K562 (cell line): Measurements from ENCODE around the gene ASAH2B. TPM values are rescaled to one million over a fixed set of nuclear protein-coding genes. Genes with fewer than 3 reads are reported as not detected.
A peak's percentile ranks its signal among the peaks of the same experiment; 100 is the strongest.

Source experiments
- CREB1 ChIP-seq, 2 experiments: sonication (generic) in 1 of 2; formaldehyde crosslinking in 1 of 2; IDR thresholded peaks; 2 replicates each; pipeline versions ENCODE4 v1.6.1 to v1.8.0; 2012 to 2022; ENCODE audit warnings: inconsistent platforms in 1 of 2, mild to moderate bottlenecking in 1 of 2, missing genetic modification reagents in 1 of 2, moderate library complexity in 1 of 2
- DACH1 ChIP-seq: fragments of 450-650 bp; IDR thresholded peaks from 2 replicates; pipeline ENCODE4 v1.6.1; 2018; ENCODE audit not compliant: partially characterized antibody
- GATAD2B ChIP-seq: fragments of 450-650 bp; IDR thresholded peaks from 2 replicates; pipeline ENCODE4 v1.6.1; 2017; ENCODE audit warnings: mild to moderate bottlenecking, borderline replicate concordance
- NFIC ChIP-seq: fragments of 450-650 bp; IDR thresholded peaks from 2 replicates; pipeline ENCODE4 v1.6.1; 2017; ENCODE audit warnings: mild to moderate bottlenecking, inconsistent platforms
- NFIX ChIP-seq: fragments of 250-450 bp; sonication (Bioruptor Pico); IDR thresholded peaks from 2 replicates; pipeline ENCODE4 v1.4.0; 2020; ENCODE audit warnings: low read depth, mild to moderate bottlenecking, moderate library complexity
- NRF1 ChIP-seq, 2 experiments: fragments of 450-650 bp; IDR thresholded peaks in 1 of 2; conservative IDR thresholded peaks in 1 of 2; 2 replicates each; pipeline ENCODE4 v1.6.1; 2014; ENCODE audit warnings: mild to moderate bottlenecking in 2 of 2
- RAD21 ChIP-seq, 2 experiments: fragments of 250-450 bp in 1 of 2; fragments of 450-650 bp in 1 of 2; sonication (Bioruptor Pico) in 1 of 2; formaldehyde crosslinking in 1 of 2; IDR thresholded peaks in 1 of 2; conservative IDR thresholded peaks in 1 of 2; 2 replicates each; pipeline versions ENCODE4 v1.4.0 to v1.8.0; 2020 to 2022; ENCODE audit warnings: mild to moderate bottlenecking in 2 of 2, moderate library complexity in 1 of 2
- SAP30 ChIP-seq: fragments of 200-600 bp; sonication (generic); IDR thresholded peaks from 2 replicates; pipeline ENCODE4 v1.6.1; 2012; ENCODE audit warnings: borderline replicate concordance, low read depth, mild to moderate bottlenecking, moderate library complexity, low read length, control low read depth, inconsistent platforms; ENCODE audit not compliant: insufficient read depth, poor library complexity, severe bottlenecking
- polyA plus RNA-seq, 8 experiments: library from polyadenylated mRNA; depleted of rRNA in 4 of 8; stranded (reverse) in 5 of 8; unstranded in 3 of 8; fragments of >200 nt; fragmentation: Nextera tagmentation in 2 of 8; fragmentation: Illumina TruSeq in 1 of 8; extraction: Ambion mirVana in 2 of 8; extraction: Trizol in 1 of 8; gene quantifications; 2 replicates each; pipeline versions ENCODE4 v1.2.1 to v1.2.3, GENCODE V29; 2011 to 2014; ENCODE audit warnings: inconsistent platforms in 1 of 8, missing spikeins in 1 of 8
- total RNA-seq, 7 experiments: library from RNA; depleted of rRNA in 6 of 7; stranded (reverse); fragments of >200 nt in 6 of 7; fragmentation: Illumina TruSeq in 2 of 7; extraction: Trizol in 2 of 7; gene quantifications; 2 replicates each; pipeline versions ENCODE4 v1.2.1 to v1.2.3, GENCODE V29; 2011 to 2021; ENCODE audit warnings: low replicate concordance in 1 of 7
- TF ChIP-seq, protein P1 (sequence below): sonication (generic); formaldehyde crosslinking; IDR thresholded peaks from 2 replicates; pipeline ENCODE4 v1.8.0; 2023; ENCODE audit warnings: missing genetic modification reagents, mild to moderate bottlenecking, borderline replicate concordance
- TF ChIP-seq, protein P2 (sequence below): fragments of 450-650 bp; formaldehyde crosslinking; IDR thresholded peaks from 2 replicates; pipeline ENCODE4 v1.4.0; 2022; ENCODE audit warnings: missing genetic modification characterization
- TF ChIP-seq, protein P3 (sequence below): fragments of 450-650 bp; IDR thresholded peaks from 2 replicates; pipeline ENCODE4 v1.6.1; 2017; ENCODE audit warnings: antibody characterized with exemption, mild to moderate bottlenecking
- TF ChIP-seq, protein P4 (sequence below): sonication (generic); formaldehyde crosslinking; IDR thresholded peaks from 2 replicates; pipeline ENCODE4 v1.8.0; 2022; ENCODE audit warnings: mild to moderate bottlenecking, missing genetic modification reagents

The ASAH2B gene
- total and polyA plus RNA-seq, 9 of the 15 experiments (the other 6 are each of a cell fraction or from before 2014, with no cell fraction given), result 5.0 to 18.3 (median 14.4) TPM

DNA sequence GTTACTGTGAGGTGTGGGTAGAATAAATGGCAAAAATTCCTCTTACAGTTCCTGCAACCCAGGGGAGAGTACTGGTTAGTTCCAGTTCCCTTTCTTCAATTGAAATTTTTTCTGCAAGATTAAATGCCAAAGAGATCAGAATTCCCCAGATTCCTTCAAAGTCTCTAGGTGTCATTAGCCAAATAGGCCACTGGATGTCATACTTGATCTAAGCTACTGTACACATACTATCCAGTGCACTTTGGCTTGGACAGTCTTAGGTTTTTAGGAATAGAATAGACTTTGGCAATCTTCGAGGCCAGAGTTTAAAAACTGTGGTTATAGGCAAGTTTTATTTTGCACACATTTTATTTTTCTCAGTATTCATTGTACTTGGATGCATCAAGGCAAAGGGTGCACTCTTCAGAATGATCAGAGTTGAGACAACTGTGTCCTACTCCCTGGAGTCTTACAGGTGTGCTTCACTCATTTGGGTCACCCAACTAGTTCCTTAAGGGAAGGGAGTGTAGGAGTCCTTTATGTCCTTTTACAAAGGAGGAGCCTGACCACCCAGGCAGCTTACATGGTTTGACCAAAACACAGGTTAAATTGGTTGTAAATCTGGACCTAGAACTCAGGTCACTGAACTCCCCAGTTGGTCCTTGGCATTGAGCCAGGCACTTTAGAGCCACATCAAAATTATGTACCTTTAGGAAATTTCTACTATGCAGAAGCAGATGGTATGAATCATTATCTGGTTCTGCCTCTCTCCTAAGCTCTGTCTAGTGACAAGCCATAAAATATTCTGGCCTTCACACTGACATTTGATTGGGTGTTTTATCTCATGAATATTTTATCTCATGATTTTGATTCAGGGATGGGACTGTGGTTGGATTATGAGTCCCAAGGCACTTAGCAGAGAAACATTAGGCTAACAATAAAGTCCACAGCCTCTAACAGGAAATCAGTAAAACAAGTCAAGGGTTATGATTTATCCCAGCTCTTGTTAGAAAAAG, 49.5 kb downstream of the ASAH2B start (continued):
- TF ChIP-seq NFIC (peak; percentile 70), DACH1 (no peak), RAD21 (CRISPR knock-in tag; conservative IDR thresholded peaks at IDR 0.05 in 1 of 2, IDR thresholded peaks at IDR 0.05 in 1 of 2) (peak; percentile 68 to 80), NFIX (CRISPR knock-in tag) (peak; percentile 35; the same call in 1 of the 2 replicates), CREB1 (IDR thresholded peaks at IDR 0.05) (no peak), CREB1 (CRISPR knock-in tag; IDR thresholded peaks at IDR 0.05) (no peak), NRF1 (conservative IDR thresholded peaks at IDR 0.05 in 1 of 2, IDR thresholded peaks at IDR 0.05 in 1 of 2) (no peak), SAP30 (no peak), GATAD2B (no peak)
- TF ChIP-seq, protein P1, sequence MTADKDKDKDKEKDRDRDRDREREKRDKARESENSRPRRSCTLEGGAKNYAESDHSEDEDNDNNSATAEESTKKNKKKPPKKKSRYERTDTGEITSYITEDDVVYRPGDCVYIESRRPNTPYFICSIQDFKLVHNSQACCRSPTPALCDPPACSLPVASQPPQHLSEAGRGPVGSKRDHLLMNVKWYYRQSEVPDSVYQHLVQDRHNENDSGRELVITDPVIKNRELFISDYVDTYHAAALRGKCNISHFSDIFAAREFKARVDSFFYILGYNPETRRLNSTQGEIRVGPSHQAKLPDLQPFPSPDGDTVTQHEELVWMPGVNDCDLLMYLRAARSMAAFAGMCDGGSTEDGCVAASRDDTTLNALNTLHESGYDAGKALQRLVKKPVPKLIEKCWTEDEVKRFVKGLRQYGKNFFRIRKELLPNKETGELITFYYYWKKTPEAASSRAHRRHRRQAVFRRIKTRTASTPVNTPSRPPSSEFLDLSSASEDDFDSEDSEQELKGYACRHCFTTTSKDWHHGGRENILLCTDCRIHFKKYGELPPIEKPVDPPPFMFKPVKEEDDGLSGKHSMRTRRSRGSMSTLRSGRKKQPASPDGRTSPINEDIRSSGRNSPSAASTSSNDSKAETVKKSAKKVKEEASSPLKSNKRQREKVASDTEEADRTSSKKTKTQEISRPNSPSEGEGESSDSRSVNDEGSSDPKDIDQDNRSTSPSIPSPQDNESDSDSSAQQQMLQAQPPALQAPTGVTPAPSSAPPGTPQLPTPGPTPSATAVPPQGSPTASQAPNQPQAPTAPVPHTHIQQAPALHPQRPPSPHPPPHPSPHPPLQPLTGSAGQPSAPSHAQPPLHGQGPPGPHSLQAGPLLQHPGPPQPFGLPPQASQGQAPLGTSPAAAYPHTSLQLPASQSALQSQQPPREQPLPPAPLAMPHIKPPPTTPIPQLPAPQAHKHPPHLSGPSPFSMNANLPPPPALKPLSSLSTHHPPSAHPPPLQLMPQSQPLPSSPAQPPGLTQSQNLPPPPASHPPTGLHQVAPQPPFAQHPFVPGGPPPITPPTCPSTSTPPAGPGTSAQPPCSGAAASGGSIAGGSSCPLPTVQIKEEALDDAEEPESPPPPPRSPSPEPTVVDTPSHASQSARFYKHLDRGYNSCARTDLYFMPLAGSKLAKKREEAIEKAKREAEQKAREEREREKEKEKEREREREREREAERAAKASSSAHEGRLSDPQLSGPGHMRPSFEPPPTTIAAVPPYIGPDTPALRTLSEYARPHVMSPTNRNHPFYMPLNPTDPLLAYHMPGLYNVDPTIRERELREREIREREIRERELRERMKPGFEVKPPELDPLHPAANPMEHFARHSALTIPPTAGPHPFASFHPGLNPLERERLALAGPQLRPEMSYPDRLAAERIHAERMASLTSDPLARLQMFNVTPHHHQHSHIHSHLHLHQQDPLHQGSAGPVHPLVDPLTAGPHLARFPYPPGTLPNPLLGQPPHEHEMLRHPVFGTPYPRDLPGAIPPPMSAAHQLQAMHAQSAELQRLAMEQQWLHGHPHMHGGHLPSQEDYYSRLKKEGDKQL (CRISPR knock-in tag), result no peak
- TF ChIP-seq, protein P2, sequence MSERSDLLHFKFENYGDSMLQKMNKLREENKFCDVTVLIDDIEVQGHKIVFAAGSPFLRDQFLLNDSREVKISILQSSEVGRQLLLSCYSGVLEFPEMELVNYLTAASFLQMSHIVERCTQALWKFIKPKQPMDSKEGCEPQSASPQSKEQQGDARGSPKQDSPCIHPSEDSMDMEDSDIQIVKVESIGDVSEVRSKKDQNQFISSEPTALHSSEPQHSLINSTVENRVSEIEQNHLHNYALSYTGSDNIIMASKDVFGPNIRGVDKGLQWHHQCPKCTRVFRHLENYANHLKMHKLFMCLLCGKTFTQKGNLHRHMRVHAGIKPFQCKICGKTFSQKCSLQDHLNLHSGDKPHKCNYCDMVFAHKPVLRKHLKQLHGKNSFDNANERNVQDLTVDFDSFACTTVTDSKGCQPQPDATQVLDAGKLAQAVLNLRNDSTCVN (CRISPR knock-in tag), result no peak
- TF ChIP-seq, protein P3, sequence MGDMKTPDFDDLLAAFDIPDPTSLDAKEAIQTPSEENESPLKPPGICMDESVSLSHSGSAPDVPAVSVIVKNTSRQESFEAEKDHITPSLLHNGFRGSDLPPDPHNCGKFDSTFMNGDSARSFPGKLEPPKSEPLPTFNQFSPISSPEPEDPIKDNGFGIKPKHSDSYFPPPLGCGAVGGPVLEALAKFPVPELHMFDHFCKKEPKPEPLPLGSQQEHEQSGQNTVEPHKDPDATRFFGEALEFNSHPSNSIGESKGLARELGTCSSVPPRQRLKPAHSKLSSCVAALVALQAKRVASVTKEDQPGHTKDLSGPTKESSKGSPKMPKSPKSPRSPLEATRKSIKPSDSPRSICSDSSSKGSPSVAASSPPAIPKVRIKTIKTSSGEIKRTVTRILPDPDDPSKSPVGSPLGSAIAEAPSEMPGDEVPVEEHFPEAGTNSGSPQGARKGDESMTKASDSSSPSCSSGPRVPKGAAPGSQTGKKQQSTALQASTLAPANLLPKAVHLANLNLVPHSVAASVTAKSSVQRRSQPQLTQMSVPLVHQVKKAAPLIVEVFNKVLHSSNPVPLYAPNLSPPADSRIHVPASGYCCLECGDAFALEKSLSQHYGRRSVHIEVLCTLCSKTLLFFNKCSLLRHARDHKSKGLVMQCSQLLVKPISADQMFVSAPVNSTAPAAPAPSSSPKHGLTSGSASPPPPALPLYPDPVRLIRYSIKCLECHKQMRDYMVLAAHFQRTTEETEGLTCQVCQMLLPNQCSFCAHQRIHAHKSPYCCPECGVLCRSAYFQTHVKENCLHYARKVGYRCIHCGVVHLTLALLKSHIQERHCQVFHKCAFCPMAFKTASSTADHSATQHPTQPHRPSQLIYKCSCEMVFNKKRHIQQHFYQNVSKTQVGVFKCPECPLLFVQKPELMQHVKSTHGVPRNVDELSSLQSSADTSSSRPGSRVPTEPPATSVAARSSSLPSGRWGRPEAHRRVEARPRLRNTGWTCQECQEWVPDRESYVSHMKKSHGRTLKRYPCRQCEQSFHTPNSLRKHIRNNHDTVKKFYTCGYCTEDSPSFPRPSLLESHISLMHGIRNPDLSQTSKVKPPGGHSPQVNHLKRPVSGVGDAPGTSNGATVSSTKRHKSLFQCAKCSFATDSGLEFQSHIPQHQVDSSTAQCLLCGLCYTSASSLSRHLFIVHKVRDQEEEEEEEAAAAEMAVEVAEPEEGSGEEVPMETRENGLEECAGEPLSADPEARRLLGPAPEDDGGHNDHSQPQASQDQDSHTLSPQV, result no peak
- TF ChIP-seq, protein P4, sequence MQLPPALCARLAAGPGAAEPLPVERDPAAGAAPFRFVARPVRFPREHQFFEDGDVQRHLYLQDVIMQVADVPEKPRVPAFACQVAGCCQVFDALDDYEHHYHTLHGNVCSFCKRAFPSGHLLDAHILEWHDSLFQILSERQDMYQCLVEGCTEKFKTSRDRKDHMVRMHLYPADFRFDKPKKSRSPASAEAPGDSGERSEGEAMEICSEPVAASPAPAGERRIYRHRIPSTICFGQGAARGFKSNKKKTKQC, result no peak
